Measurements from ENCODE around the gene AMDHD1.

The AMDHD1 gene

DNA sequence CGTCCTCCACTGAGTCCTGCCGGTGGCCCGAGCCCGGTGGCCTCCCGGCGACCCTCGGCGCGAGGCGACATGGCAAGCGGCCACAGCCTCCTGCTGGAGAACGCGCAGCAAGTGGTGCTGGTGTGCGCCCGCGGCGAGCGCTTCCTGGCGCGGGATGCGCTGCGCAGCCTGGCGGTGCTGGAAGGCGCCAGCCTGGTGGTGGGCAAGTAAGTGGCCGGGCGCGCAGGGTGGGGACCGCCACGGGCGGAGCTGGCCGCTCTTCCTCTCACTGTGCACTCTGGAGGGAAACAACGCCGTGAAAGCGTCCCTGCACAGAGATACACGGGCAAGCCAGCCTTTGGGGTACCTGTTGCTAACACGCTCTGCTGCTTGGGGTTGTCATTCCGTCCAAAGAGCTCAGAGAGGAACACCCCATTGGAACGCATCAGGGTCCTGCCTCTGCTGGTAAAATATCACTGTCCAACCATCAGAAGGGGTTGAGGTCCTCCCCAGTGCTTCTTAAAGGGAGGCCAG is at the start of gene AMDHD1:
AMDHD1 (plus strand) TSS at position 2 of the 513 bp plus-strand sequence; CDS start at position 70, 68 bp downstream.
- DNase-seq (ENCODE audit: low read depth in 2 of 2, low spot score in 1 of 2), result no peak

GRCh38 chr12:95896846-95897245 is 46.3 kb upstream of the AMDHD1 start:
- DNase-seq (ENCODE audit: low read depth in 2 of 2, low spot score in 1 of 2), result no peak

GRCh38 chr12:95898081-95898480 is 45.0 kb upstream of the AMDHD1 start:
- no peak for DNase-seq (ENCODE audit: low read depth in 2 of 2, low spot score in 1 of 2)

GRCh38 chr12:95908573-95908972 is 34.6 kb upstream of the AMDHD1 start:
- DNase-seq (ENCODE audit: low read depth in 2 of 2, low spot score in 1 of 2), result no peak

DNA sequence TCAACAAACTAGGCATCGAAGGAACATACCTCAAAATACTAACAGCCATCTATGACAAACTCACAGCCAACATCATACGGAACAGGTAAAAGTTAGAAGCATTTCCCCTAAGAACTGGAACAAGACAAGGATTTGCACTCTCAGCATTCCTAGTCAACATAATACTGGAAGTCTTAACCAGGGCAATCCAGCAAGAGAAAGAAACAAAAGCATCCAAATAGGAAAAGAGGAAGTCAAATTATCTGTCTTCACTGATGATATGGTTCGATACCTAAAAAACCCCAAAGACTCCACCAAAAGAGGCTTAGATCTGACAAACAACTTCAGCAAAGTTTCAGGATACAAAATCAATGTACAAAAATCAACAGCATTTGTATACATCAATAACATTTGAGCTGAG is 33.3 kb upstream of the AMDHD1 start:
- DNase-seq (ENCODE audit: low read depth in 2 of 2, low spot score in 1 of 2), result no peak

GRCh38 chr12:95918194-95918993 is 24.7 kb upstream of the AMDHD1 start:
- DNase-seq (ENCODE audit: low read depth in 2 of 2, low spot score in 1 of 2), result peak in 1 of 2 donors; percentile 4

- DNase-seq (ENCODE audit: low read depth in 2 of 2, low spot score in 1 of 2), result no peak
These were observed 24.0 kb upstream of the AMDHD1 start for GRCh38 chr12:95919110-95919509.

- no peak for DNase-seq (ENCODE audit: low read depth in 2 of 2, low spot score in 1 of 2)
These were observed 20.9 kb upstream of the AMDHD1 start for GRCh38 chr12:95922231-95922630.

- no peak for DNase-seq (ENCODE audit: low read depth in 2 of 2, low spot score in 1 of 2)
These were observed 2.6 kb upstream of the AMDHD1 start for GRCh38 chr12:95940514-95940913.

GRCh38 chr12:95942101-95942523 is 1.0 kb upstream of the AMDHD1 start:
- no peak for DNase-seq (ENCODE audit: low read depth in 2 of 2, low spot score in 1 of 2)

- DNase-seq (ENCODE audit: low read depth in 2 of 2, low spot score in 1 of 2), result peak; percentile 49 to 72
These were observed 404 bp upstream of the AMDHD1 start, which contains the start of gene CCDC38 for GRCh38 chr12:95942524-95943329. Gene CCDC38 (minus strand): TSS chr12:95942614. CDS start chr12:95936509, 6,105 bp downstream.

DNA sequence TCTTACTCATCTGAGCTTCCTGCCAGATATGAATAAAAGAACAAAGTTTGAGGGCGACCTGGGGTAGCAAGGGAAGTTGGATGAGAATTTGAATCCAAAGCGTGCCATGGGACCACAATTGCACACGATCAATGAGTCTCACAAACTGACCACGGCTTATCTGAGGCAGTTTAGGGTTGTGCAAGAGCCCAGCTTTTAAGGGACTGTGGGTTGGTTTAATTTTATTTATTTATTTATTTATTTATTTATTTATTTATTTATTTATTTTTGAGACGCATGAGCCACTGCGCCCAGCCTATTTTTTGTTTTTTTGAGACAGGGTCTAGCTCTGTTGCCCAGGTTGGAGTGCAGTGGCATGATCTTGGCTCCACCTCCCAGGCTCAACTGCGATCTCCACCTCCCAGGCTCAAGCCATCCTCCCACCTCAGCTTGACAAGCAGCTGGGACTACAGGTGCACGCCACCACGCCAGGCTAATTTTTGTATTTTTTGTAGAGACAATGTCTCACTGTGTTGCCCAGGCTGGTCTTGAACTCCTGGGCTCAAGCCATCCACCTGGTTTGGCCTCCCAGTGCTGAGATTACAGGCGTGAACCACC is 1.1 kb downstream of the AMDHD1 start:
- no peak for DNase-seq (ENCODE audit: low read depth in 2 of 2, low spot score in 1 of 2)

GRCh38 chr12:95949477-95950206 is 6.5 kb downstream of the AMDHD1 start:
- no peak for DNase-seq (ENCODE audit: low read depth in 2 of 2, low spot score in 1 of 2)

- DNase-seq (ENCODE audit: low read depth in 2 of 2, low spot score in 1 of 2), result no peak
These were observed 8.4 kb downstream of the AMDHD1 start for GRCh38 chr12:95951515-95951914.

- DNase-seq (ENCODE audit: low read depth in 2 of 2, low spot score in 1 of 2), result no peak
These were observed 9.9 kb downstream of the AMDHD1 start for GRCh38 chr12:95953000-95953399.

DNA sequence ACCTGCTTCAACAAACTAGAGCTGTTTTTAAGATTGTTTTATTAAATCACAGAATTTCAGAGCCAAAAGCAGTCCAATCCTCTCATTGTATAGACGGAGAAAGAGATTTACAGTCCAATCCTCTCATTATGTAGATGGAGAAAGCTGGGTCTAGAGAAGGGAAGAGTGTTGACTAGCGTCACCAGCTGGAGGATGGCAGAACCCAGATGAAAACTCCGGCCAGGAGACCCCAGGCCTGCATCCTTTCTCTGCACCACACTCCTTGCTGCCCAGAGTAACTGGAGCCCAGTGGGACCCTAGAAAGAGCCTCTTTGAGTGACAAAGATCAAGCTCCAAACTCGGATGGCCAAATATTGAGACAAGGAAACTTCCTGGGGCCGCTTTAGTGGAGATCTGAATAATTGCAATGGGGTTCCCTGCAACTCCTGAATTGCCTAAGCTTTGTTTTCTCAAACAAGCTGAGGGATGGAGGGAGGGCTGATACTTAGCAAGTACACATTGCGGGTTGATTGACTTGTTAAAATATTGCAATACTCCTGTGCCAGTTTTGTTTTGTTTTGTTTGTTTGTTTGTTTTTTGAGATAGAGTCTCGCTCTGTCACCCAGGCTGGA is 12.5 kb downstream of the AMDHD1 start:
- DNase-seq (ENCODE audit: low read depth in 2 of 2, low spot score in 1 of 2), result no peak

GRCh38 chr12:95956557-95957145 is 13.5 kb downstream of the AMDHD1 start:
- no peak for DNase-seq (ENCODE audit: low read depth in 2 of 2, low spot score in 1 of 2)

DNA sequence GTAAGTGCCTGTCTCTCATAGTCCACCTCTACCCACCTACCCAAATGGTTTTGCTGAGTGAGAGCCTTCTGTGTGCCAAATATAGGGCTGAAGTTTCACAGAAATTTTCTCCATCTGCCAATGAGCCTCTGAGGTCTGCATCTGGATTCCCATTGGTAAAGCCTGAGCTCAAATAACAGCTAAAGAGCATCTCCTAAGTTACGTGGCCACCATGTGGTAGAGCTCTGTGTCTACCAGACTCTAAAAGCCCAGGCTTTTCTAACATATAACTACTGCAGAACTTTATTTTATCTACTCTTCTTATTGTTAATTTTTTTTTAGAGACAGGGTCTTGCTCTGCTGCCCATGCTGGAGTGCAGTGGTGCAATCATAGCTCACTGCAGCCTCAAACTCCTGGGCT is 16.0 kb downstream of the AMDHD1 start:
- no peak for DNase-seq (ENCODE audit: low read depth in 2 of 2, low spot score in 1 of 2)

- no peak for DNase-seq (ENCODE audit: low read depth in 2 of 2, low spot score in 1 of 2)
These were observed 17.1 kb downstream of the AMDHD1 start for GRCh38 chr12:95960241-95960640.

- no peak for DNase-seq (ENCODE audit: low read depth in 2 of 2, low spot score in 1 of 2)
These were observed 19.1 kb downstream of the AMDHD1 start for GRCh38 chr12:95962222-95962621.

Data from stimulated activated CD8-positive, alpha-beta memory T cell treated with anti-CD3 and anti-CD28 coated beads, Interleukin-4, amount 100 ng/mL, for 4 hours (primary cell).